H1 (cell line): Measurements from ENCODE around the gene DPYSL4. TPM values are rescaled to one million over a fixed set of nuclear protein-coding genes. Genes with fewer than 3 reads are reported as not detected.

Experiments used
- BACH1 ChIP-seq: IDR thresholded peaks from 2 replicates; pipeline ENCODE4 v1.6.1; 2012; ENCODE audit warnings: low read length, improper control_type of control experiment
- BRCA1 ChIP-seq: IDR thresholded peaks from 2 replicates; pipeline ENCODE4 v1.6.1; 2012; ENCODE audit warnings: low read depth, low read length, improper control_type of control experiment
- CBX8 ChIP-seq: fragments of 300-800, 300-1000 bp; sonication (generic); IDR thresholded peaks from 2 replicates; pipeline ENCODE4 v1.7.1; 2016; ENCODE audit warnings: low read depth, low read length, borderline replicate concordance
- CEBPB ChIP-seq: IDR thresholded peaks from 2 replicates; pipeline ENCODE4 v1.6.1; 2012; ENCODE audit warnings: low read depth, low read length
- CHD7 ChIP-seq: fragments of 300-600 bp; sonication (generic); IDR thresholded peaks from 2 replicates; pipeline ENCODE4 v1.7.1; 2012; ENCODE audit warnings: low read length, moderate library complexity, mild to moderate bottlenecking, inconsistent platforms; ENCODE audit not compliant: insufficient replicate concordance
- CTCF ChIP-seq, 3 experiments: IDR thresholded peaks; 1 replicate in 2 of 3; 2 replicates in 1 of 3; pipeline versions ENCODE4 v1.5.1 to v1.6.1; 2011; ENCODE audit warnings: low read length in 3 of 3, mild to moderate bottlenecking in 3 of 3, inconsistent platforms in 2 of 3, low read depth in 1 of 3, moderate library complexity in 1 of 3; ENCODE audit not compliant: insufficient read depth in 1 of 3; ENCODE audit errors: control extremely low read depth in 1 of 3
- GABPA ChIP-seq: IDR thresholded peaks from 2 replicates; pipeline ENCODE4 v1.6.1; 2011; ENCODE audit warnings: mild to moderate bottlenecking, low read length, moderate library complexity, borderline replicate concordance; ENCODE audit not compliant: insufficient read depth
- RXRA ChIP-seq: IDR thresholded peaks from 2 replicates; pipeline ENCODE4 v1.6.1; 2011; ENCODE audit warnings: low read depth, mild to moderate bottlenecking, low read length, moderate library complexity; ENCODE audit not compliant: insufficient read depth
- SIX5 ChIP-seq: IDR thresholded peaks from 2 replicates; pipeline ENCODE4 v1.6.1; 2011; ENCODE audit warnings: mild to moderate bottlenecking, low read depth, low read length
- TAF1 ChIP-seq: IDR thresholded peaks from 2 replicates; pipeline ENCODE4 v1.6.1; 2011; ENCODE audit warnings: mild to moderate bottlenecking, low read depth, low read length
- polyA plus RNA-seq, 7 experiments: library from polyadenylated mRNA; depleted of rRNA in 3 of 7; stranded (reverse) in 5 of 7; unstranded in 2 of 7; fragments of >200 nt in 5 of 7; fragments of 200-250 nt in 2 of 7; gene quantifications; 1 replicate in 5 of 7; 2 replicates in 1 of 7; 4 replicates in 1 of 7; pipeline versions ENCODE4 v1.2.1 to v1.2.3, GENCODE V29; 2011 to 2013; ENCODE audit warnings: missing spikeins in 2 of 7, mixed read lengths in 2 of 7
- total RNA-seq: library from RNA; stranded (reverse); fragmentation: NEBNext Ultra II Directional; extraction: Animal tissue kit (Norgen Biotek cat#: 25700); gene quantifications from 2 replicates; pipeline ENCODE4 v1.2.1, GENCODE V29; 2021

The DPYSL4 gene
- total and polyA plus RNA-seq, 2 of the 8 experiments (the other 6 are each of a cell fraction or from before 2014, with no cell fraction given) = 12.9 to 15.2 TPM

GRCh38 chr10:132225849-132226205 is 39.1 kb downstream of the DPYSL4 start (continued):
- TF ChIP-seq CHD7 = no peak
- TF ChIP-seq CTCF (IDR thresholded peaks at IDR 0.05; ENCODE audit: control extremely low read depth in 1 of 3, insufficient read depth in 1 of 3, low read depth in 1 of 3, low read length in 3 of 3) = no peak
- no peak for TF ChIP-seq CEBPB
- TF ChIP-seq TAF1 = no peak
- TF ChIP-seq SIX5 = no peak
- no peak for TF ChIP-seq RXRA
- TF ChIP-seq CBX8 = no peak
- no peak for TF ChIP-seq BRCA1
- TF ChIP-seq BACH1 = no peak
- no peak for TF ChIP-seq GABPA
